ENCODE results near the gene WDR70. TPM values are rescaled to one million over a fixed set of nuclear protein-coding genes. Genes with fewer than 3 reads are reported as not detected.
"Not testable (repeated sequence)": the region's sequence is repeated elsewhere in the genome, so short reads cannot be mapped to it uniquely, and the experiment has no call there.

The WDR70 gene
- total RNA-seq, 1 experiment from 2014 or later = 39.4 TPM

DNA sequence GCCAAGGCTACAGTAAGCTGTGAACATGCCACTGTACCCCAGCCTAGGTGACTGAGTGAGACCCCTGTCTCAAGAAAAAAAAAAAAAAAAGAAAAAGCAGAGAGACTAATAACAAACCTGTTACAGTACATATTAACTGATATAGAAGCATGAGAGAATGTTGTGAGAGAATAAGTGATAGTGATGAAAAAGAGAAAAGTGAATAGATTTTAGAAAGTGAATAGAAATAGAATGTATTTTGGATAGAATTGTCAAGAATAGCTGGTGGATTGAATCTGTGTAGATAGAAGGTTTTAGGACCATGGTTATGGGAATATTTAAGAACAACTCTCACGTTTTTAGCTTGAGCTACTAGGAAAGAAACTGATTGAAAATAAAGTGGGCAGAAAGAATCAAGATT is 135.8 kb downstream of the WDR70 start:
- no peak for DNase-seq (ENCODE audit: low read depth)

DNA sequence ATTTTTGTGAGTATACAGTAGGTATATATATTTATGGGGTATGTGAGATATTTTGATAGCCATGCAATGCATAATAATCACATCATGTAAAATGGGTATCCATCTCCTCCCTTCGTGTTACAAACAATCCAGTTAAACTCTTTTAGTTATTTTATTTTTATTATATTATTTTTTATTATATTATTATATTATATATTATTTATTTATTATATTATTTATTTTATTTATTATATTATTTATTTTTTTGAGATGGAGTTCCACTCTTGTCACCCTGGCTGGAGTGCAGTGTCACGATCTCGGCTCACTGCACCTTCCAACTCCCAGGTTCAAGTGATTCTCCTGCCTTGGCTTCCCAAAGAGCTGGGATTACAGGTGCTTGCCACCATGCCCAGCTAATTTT is 138.6 kb downstream of the WDR70 start:
- DNase-seq (ENCODE audit: low read depth) = no peak

DNA sequence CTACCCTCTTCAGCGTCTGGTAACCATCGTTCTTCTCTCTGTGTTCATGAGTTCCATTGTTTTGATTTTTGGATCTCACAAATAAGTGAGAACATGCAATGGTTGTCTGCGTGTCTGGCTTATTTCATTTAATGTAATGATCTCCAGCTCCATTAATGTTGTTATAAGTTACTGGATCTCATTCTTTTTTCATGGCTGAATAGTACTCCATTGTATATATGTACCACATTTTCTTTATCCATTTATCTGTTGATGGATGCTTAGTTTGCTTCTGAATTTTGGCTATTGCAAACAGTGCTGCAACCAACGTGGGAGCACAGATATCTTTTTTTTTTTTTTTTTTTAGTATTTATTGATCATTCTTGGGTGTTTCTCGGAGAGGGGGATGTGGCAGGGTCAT is 139.2 kb downstream of the WDR70 start:
- DNase-seq (ENCODE audit: low read depth) = not testable (repeated sequence)

DNA sequence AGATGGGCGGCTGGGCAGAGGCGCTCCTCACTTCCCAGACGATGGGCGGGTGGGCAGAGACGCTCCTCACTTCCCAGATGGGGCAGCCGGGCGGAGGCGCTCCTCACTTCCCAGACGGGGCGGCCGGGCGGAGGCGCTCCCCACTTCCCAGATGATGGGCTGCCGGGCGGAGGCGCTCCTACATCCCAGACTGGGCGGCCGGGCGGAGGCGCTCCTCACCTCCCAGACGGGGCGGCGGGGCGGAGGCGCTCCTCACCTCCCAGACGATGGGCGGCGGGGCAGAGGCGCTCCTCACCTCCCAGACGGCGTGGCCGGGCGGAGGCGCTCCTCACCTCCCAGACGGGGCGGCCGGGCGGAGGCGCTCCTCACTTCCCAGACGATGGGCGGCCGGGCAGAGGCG is 140.2 kb downstream of the WDR70 start:
- no peak for DNase-seq (ENCODE audit: low read depth)

DNA sequence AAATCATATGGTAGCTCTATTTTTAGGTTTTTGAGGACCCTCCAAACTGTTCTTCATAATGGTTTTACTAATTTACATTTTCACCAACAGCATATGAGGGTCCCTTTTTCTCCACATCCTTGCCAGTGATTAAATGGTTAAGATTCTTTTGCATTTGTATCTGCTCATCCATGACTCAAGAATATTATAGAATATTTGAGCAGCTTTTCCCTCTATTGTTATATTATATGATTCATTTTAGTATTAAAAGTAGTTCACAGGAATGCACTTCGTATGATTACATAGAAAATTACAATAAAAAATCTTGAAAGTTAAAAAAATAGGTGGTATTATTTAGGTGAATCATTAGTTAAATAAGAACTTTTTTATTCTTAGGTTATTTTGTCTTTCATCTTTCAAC is 140.7 kb downstream of the WDR70 start:
- no peak for DNase-seq (ENCODE audit: low read depth)

DNA sequence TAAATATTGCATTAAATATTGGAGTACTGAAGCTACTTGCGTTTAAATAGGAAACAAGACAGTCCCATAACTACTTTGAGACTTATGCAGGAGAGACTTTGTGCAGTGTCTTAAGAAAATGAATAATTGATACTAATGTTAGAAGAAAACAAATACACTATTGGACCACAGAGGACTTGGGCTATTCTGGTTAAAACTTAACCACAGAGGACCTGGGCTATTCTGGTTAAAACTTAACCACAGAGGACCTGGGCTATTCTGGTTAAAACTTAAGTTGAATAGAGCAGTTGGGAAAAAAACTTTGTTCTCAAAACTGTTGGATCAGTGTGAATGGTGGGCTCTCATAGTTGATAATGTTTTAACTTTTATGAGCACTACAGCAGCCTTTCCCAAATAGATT is 141.7 kb downstream of the WDR70 start:
- no peak for DNase-seq (ENCODE audit: low read depth)

DNA sequence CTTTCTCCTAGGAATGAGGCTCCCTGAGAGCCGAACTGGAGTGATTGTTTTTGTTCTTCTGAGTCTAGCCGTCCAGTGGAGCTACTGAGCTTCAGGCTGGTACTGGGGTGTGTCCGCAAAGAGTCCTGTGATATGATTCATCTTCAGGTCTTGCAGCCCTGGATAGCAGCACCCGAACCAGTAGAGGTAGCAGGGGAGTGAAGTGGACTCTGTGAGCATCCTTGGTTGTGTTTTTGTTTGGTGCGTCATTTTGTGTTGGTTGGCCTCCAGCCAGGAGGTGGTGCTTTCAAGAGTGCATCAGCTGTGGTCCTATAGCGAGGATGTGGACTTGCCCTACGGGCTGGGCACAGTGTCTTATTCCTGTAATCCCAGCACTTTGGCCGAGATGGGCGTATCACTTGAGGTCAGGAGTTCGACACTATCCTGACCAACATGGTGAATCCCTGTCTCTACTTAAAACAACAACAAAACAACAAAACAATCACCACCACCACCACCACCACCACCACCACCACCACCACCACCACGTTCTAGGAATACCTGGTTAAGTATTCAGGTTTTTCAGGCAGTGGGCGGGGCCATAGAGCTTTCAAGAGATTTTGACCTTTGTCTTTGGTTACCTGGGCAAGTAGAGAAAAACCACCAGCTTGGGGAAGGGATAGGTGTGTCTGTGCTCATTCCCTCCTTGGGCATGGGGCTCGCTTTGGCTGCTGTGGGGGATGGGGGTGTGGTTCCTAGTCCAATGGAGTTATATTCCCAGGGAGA is 154.0 kb downstream of the WDR70 start:
- DNase-seq (ENCODE audit: low read depth) = peak; percentile 68

DNA sequence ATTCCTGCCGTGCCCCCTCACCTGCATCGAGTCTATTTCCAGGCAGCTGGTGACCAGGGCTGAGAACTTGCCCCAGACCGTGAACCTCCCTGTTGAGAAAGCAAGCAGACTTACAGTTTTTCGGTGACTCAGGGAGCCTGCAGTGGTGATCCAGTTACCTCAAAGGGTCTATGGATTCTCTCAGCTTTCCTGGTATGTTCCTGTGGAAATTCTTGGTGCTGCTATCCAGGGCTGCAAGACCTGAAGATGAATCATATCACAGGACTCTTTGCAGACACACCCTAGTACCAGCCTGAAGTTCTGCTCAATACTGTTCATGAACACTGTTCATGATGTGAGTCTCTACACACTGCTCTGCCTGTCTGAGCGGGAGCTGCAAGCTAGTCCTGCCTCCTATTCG is 154.7 kb downstream of the WDR70 start:
- DNase-seq (ENCODE audit: low read depth) = peak; percentile 19

DNA sequence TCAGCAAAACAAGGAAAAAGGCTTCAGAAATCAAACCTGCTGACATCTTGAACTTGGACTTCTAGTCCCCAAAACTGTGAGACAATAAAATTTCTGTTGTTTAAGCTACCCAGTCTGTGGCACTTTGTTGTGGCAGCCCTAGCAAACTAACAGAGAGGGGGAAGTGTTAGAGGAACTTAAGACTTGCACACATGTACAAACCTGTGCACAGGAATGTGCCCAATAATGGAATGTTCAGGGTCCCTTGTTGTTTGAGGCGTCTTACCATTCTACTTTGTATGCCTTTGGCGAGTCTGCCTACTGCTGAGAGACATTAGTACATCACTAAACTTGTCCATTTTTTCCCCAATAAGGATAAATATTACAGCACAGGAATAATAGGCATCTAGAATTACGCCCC is 160.3 kb downstream of the WDR70 start:
- DNase-seq (ENCODE audit: low read depth) = no peak

DNA sequence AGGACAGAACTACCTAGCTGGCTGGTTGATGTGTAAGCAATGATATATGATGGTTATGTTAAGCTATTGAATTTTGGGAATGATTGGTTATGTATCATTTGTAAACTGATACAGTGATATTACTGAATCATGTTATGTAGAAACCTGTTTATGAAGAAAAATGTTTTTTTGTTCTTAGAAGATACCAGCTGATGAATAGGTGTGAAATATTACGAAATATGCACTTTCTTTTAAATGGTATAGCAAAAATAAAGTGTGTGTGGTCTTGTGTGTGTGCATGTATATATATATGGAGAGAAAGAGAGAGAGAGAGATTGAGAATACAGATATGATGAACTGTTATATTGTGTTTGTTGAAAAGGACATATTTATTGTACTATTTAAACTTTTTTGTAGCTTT is 164.1 kb downstream of the WDR70 start:
- no peak for DNase-seq (ENCODE audit: low read depth)

DNA sequence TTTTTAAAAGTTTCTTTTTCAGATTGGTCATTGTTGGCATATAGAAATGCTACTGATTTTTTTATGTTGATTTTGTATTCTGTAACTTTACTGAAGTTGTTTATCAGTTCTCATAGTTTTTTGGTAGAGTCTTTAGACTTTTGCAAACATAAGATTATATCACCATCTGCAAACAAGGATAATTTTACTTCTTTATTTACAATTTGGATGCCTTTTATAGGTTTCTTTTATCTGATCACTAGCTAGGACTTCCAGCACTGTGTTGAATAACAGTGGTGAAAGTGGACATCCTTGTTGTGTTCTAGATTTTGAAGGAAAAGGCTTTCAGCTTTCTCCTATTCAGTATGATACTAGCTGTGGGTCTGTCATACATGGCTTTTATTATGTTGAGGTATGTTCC is 170.3 kb downstream of the WDR70 start:
- no peak for DNase-seq (ENCODE audit: low read depth)

DNA sequence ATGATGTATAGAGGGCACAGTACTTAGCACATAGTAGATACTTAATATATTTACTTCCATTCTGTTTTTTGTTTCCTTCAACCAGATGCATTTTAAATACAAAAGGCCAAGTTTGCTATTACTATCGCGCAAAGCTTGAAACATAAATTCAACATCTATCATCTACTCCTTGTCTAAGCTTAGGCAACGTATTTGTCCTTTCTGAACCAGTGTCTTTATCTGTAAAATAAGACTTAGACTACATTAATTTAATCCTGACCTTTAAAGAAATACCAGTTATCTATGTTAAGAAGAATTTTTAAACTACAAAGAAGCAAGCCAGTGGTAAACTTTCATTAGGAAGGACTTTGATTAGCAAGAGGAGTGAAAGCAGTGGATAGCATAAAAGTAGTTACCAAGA is 173.0 kb downstream of the WDR70 start:
- no peak for DNase-seq (ENCODE audit: low read depth)

DNA sequence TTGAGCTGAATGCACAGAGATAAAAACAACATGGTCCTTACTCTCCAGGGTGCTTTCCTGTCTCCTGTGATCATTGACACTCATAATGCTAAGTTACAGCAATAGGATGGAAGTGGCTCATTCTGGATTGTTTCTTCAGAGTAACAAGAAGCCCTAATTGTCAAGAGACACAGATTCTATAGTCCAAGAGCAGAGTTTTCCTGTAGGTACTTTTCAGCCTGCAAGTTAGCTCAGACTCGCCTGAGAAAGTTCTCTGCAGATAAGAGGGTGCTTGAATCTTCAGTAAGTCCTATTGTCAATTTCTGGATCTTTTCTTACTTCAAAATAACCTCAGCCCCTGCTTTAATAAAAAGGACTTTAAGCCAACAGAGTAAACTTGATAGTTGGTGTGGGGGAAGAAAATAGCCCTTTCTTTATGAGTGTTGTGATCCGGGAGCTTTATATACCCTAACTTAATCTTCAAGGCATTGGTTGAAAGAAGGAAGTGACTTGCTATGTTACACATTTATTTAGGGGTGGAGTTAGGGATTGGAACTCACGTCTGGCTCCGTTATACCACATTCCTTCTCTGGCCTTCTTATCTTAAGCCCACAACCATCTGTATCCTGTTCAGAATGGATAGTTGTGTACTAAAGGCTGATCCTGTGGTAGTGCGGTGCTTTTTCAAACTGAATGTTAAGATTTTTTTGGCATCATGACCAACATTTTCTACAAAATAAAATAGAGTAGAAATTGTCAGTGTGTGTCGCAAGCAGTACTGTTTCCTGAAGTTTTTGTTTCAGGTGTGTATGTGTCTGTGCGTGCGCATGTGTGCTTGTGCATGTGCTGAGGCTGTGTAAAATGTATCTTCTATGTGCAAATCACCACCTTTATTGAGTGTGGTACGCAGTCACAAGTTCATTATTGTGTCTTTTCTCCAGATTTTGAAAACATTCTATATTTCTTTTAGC is 173.9 kb downstream of the WDR70 start:
- DNase-seq (ENCODE audit: low read depth) = peak; percentile 26

DNA sequence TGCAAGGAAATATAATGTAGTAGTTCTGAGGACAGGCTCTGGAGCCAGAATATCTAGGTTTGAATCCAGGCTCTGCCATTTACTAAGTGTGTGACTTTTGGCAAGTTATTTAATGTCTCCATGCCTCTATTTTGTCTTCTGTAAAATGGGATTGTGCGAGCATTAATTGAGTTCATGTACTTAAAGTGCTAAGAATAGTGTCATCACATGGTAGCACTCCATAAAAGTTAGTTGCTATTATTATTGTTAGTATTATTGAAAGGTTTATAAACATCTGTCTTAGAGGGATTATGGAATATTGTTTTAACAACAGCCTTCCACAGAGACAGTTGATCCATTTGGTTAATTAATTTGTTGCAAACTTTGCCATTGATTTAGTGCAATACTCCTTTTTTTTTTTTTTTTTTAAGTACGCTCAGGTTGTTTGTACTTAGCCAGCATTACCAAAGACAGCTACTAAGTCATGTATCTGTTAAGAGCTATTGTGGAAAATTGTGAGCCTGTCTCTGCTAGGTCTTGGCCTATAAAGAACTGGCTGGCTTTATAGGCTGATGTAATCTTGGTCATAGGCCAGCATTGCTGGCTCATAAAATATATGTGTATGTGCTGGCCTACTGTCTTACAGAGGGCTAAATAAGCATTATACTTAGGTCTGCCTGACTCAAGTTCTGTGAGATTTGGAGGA is 174.7 kb downstream of the WDR70 start:
- DNase-seq (ENCODE audit: low read depth) = peak; percentile 1

DNA sequence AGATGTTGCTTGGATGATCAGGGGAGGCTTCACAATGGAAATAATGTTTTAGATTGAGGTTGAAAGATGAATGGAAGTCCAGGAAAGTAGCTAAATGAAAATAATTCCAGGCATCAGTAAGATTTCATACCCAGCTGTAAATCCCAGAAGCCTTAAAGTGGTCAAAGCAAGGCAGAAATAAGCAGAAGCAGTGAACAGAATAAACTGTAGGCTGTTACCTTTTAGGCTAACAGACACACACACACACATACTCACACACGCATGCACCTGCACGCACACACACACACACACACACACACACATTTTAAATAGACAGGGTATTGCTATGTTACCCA is 175.3 kb downstream of the WDR70 start:
- no peak for DNase-seq (ENCODE audit: low read depth)

DNA sequence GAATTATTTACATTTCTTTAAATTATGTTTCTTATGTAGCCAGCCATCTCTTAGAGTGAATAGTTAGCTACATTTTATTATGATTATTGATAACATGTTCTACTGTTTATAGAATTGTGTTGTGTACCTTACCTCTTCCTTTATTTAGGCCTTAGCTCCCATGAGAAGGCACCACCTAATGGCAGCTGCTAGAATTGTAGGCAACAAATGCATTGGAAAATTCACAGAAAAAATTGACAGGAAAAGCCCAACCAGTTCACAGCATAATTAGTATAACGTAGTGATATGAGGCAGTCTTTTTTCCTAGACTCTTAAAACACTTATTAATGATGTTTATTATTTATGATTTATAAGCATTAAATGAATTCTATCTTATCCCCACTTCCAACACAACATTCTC is 175.8 kb downstream of the WDR70 start:
- DNase-seq (ENCODE audit: low read depth) = no peak

DNA sequence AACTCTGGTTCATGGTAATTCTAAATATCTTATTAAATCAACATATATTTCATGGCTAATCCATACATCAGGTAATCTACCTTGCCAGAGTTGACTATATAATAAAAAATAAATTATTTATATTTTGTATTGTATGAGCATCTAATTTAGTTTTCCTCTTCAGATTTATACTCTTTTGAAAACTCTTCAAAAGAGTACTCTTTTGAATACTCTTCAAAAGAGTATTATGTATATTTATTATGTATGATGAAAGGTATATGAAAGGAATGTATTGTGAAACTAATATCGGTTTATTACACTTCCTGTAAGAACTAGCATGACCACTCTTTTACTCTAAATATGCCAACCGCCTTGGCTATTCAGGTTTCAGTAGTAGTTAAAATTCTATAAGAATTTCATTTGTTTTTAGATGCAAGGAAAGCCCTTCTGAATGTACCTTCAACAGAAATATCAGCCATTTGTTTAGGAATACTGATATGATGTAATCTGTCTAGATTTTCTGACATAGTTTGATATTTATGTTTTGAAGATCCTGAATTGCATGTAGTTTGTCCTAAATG is 178.7 kb downstream of the WDR70 start:
- DNase-seq (ENCODE audit: low read depth) = no peak

DNA sequence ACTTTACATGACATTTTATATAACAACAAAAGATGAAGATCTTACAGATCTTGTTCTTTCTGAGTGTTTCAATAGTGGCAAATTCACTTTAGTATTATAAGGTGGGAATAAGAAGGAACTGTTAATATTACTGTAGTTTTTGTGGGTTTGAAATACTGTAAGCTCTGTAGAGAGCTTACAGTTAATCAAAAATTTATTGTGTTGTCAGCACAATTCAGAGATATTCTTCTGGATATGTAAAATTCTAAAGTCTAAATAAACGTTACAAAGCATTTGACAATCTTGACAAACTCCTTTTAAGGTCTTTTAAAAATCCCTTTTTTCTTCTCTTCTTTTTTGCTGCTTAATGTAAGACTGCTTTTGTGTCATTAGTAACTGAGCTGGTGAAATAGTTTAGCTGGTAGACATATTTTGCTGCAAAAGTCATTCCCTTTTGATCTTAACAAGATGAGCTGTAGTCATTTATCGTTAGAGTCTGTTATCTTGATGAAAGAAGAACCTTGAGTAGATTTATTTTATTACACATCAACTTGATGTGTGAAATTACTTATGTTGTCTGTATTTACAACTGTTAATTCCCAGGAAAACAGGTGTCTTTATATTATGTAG is 186.0 kb downstream of the WDR70 start:
- no peak for DNase-seq (ENCODE audit: low read depth)

DNA sequence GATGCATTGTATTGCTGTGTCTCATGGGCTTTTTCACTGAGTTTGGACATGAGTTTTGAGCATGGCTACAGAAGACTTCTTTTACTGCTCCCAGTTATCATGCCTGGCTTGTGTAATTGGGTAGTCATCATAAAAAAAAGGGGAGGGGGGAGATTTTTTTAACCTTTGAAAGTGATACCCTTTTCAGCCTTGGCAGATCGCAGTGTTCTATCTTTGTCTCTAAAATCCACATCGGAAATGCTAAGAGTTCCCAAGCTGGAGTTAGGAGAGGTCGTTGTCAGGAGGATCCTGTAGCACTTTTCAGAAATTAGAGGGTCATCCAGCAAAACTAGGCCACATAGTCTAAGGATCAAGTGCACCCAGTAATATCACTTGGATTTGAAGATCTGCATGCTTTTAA is 188.4 kb downstream of the WDR70 start:
- DNase-seq (ENCODE audit: low read depth) = no peak

DNA sequence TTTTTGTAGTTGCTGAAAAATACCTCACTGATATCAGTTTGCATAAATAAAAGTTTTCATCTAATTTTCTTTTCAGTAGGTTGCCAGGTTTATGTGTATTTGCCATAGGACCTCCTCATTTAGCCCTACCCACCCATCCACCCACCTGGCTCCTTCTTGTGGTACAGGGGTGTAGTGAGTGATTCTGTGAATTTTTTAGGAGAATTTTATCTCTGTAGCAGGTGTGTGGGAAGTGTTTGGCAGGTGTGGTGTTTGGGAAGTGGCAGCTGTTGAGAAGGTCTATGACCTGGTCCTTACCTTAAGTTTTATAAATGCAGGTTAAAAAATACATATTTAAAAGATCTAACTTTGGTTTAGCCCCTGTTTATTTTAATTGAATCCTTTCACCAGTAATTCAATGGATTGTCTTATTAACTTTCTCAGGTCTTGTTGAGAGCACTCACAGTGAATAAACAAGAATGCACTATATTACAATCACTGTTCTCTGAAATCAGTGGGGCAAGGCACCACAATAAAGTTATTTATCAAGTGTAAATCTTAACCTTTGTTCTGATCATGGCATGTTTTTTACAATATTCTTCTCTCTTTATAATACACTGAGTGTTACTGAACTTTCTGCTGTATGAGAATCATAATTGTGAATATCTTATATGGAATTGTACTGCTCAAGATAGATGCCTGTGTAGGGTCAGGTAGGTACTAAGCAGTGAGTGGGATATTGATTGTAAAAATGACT is 189.1 kb downstream of the WDR70 start:
- DNase-seq (ENCODE audit: low read depth) = no peak

DNA sequence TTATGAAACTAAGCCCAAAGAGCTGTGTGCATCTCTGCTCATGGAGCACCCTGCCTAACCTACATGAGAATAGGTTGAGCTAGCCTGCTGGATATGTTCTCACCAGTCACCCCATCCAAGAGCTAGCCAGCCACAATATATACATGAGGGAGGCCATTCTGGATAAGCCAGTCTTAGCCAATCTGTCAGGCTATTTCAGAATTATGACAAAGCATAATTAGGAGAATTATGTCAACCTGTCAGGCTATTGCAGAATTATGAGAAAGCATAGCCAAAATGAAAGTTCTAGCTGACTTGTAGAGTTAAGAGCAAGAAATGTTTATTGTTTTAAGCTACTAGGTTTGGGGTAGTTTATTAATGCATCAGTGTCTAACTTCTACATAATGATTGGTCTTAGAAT is 189.8 kb downstream of the WDR70 start:
- DNase-seq (ENCODE audit: low read depth) = no peak
